ENCODE data around the gene ANKRD40. TPM values are rescaled to one million over a fixed set of nuclear protein-coding genes. Genes with fewer than 3 reads are reported as not detected.

Gene ANKRD40, protein sequence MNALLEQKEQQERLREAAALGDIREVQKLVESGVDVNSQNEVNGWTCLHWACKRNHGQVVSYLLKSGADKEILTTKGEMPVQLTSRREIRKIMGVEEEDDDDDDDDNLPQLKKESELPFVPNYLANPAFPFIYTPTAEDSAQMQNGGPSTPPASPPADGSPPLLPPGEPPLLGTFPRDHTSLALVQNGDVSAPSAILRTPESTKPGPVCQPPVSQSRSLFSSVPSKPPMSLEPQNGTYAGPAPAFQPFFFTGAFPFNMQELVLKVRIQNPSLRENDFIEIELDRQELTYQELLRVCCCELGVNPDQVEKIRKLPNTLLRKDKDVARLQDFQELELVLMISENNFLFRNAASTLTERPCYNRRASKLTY
- total RNA-seq, result 37.6 TPM
- polyA plus RNA-seq (ENCODE audit: insufficient read depth, low read depth, low replicate concordance), result 15.8 TPM
- long read RNA-seq, donor 1, full-length matches to known transcripts, result 6 of 6 reads
- long read RNA-seq, donor 1, partial matches to known transcripts, result 0 of 6 reads
- long read RNA-seq, donor 1, other reads (novel, unspliced or antisense), result 0 of 6 reads
- long read RNA-seq, donor 2, full-length matches to known transcripts, result 8 of 783 reads
- long read RNA-seq, donor 2, partial matches to known transcripts, result 457 of 783 reads
- long read RNA-seq, donor 2, other reads (novel, unspliced or antisense), result 318 of 783 reads
- long read RNA-seq, donor 3, full-length matches to known transcripts, result 6 of 1,207 reads
- long read RNA-seq, donor 3, partial matches to known transcripts, result 903 of 1,207 reads
- long read RNA-seq, donor 3, other reads (novel, unspliced or antisense), result 298 of 1,207 reads
- long read RNA-seq, donor 4, full-length matches to known transcripts, result 11 of 11 reads
- long read RNA-seq, donor 4, partial matches to known transcripts, result 0 of 11 reads
- long read RNA-seq, donor 4, other reads (novel, unspliced or antisense), result 0 of 11 reads
- long read RNA-seq, donor 5, full-length matches to known transcripts, result 1 of 1 reads
- long read RNA-seq, donor 5, partial matches to known transcripts, result 0 of 1 reads
- long read RNA-seq, donor 5, other reads (novel, unspliced or antisense), result 0 of 1 reads
- long read RNA-seq, donor 6, full-length matches to known transcripts, result 4 of 4 reads
- long read RNA-seq, donor 6, partial matches to known transcripts, result 0 of 4 reads
- long read RNA-seq, donor 6, other reads (novel, unspliced or antisense), result 0 of 4 reads
- long read RNA-seq, donor 7, full-length matches to known transcripts, result 9 of 13 reads
- long read RNA-seq, donor 7, partial matches to known transcripts, result 3 of 13 reads
- long read RNA-seq, donor 7, other reads (novel, unspliced or antisense), result 1 of 13 reads
- long read RNA-seq, donor 8, full-length matches to known transcripts, result 3 of 865 reads
- long read RNA-seq, donor 8, partial matches to known transcripts, result 593 of 865 reads
- long read RNA-seq, donor 8, other reads (novel, unspliced or antisense), result 269 of 865 reads
- long read RNA-seq, donor 9, full-length matches to known transcripts, result 5 of 14 reads
- long read RNA-seq, donor 9, partial matches to known transcripts, result 9 of 14 reads
- long read RNA-seq, donor 9, other reads (novel, unspliced or antisense), result 0 of 14 reads
- long read RNA-seq, donor 10, full-length matches to known transcripts, result 10 of 34 reads
- long read RNA-seq, donor 10, partial matches to known transcripts, result 24 of 34 reads
- long read RNA-seq, donor 10, other reads (novel, unspliced or antisense), result 0 of 34 reads

DNA sequence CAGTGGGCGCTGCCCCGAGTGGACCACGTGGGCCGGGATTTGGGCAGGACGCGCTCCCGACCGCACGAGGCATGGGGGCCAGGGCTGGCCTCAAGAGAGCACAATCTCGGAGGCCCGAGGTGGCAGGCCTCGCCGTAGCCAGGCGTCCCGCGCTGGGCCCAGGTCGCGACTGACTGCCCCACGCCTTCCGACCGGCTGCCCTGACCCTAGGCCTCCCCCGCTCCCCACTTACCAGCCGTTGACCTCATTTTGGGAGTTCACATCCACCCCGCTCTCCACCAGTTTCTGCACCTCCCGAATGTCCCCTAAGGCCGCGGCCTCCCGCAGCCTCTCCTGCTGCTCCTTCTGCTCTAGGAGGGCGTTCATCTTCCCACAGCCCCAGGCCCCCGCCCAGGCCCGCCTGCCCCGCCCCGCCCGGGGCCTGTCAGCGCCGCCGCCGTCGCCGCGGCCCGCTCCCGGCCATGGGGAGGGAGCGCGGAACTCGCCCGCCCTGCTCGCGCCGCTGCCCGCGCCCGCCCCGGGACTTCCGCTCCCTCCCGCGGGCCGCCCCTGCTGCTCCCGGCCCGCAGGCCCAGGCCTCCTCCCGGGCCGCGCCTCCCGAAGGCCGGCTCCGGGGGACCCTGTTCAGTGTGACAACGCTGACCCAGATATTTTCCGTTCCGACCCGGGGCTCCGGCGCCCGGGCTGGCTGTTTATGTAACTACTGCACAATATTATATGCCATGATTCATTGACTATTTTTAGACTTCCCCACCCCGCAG is at the start of gene ANKRD40:
Gene ANKRD40 (minus strand): TSS at position 626 of the 761 bp plus-strand sequence. CDS start 260 bp downstream, at position 366.
- peak within 1 kb of the TSS; percentile 87 to 98 (median 89) for H3K9ac ChIP-seq (ENCODE audit: low read length in 3 of 3)
- no peak for FAIRE-seq
- H3K27ac ChIP-seq (ENCODE audit: low read depth in 2 of 2, low read length in 2 of 2), result peak within 1 kb of the TSS; percentile 87 to 100
- H3K27me3 ChIP-seq (ENCODE audit: control insufficient read depth, insufficient read depth, low read length), result no peaks in the 10 kb centered on the region
- TF ChIP-seq, protein P1, sequence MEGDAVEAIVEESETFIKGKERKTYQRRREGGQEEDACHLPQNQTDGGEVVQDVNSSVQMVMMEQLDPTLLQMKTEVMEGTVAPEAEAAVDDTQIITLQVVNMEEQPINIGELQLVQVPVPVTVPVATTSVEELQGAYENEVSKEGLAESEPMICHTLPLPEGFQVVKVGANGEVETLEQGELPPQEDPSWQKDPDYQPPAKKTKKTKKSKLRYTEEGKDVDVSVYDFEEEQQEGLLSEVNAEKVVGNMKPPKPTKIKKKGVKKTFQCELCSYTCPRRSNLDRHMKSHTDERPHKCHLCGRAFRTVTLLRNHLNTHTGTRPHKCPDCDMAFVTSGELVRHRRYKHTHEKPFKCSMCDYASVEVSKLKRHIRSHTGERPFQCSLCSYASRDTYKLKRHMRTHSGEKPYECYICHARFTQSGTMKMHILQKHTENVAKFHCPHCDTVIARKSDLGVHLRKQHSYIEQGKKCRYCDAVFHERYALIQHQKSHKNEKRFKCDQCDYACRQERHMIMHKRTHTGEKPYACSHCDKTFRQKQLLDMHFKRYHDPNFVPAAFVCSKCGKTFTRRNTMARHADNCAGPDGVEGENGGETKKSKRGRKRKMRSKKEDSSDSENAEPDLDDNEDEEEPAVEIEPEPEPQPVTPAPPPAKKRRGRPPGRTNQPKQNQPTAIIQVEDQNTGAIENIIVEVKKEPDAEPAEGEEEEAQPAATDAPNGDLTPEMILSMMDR (IDR thresholded peaks at IDR 0.05; ENCODE audit: borderline replicate concordance, extremely low read depth, insufficient read depth), result no peak
- no peaks in the 10 kb centered on the region for H3K9me3 ChIP-seq (ENCODE audit: control insufficient read depth in 2 of 3, insufficient read depth in 1 of 3, low read length in 3 of 3)
- H3K36me3 ChIP-seq (ENCODE audit: control insufficient read depth in 2 of 3, insufficient read depth in 3 of 3, low read length in 3 of 3), result peaks cover 0 to 5% (median 0%) of the 10 kb centered on the region in 3 donors
- peak; percentile 88 to 95 (median 92) for DNase-seq
- intact Hi-C loops (cut with DNase I), result no loop called here
- H3K4me3 ChIP-seq (ENCODE audit: low read length in 3 of 3), result peak within 1 kb of the TSS; percentile 73 to 94 (median 86)
- H3K4me1 ChIP-seq (ENCODE audit: control insufficient read depth in 2 of 3, insufficient read depth in 2 of 3, low read depth in 1 of 3, low read length in 3 of 3), result peaks cover 8 to 19% (median 12%) of the 10 kb centered on the region in 3 donors

DNA sequence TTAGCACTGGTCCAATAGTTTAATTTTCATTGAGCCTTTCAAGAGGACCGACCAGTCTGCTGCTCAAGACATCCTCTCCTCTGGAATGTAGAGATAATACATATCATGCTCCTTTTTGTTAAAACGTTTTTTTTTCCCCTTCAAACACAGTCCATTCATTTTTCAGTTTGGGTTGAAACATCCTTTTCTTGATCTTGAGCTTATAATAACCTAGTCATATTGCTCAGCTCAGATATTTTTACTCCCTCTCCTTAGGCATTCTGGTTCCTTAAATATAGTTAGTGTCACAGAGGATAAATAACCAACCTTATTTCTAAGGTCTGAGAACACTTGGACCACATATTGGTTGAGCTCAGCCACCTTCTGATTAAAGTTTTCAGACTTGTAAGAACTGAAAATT is 46.8 kb upstream of the ANKRD40 start:
- intact Hi-C loops (cut with DNase I), result no loop called here
- FAIRE-seq, result no peak
- peaks cover 15 to 38% (median 18%) of the 10 kb centered on the region in 3 donors for H3K36me3 ChIP-seq (ENCODE audit: control insufficient read depth in 2 of 3, insufficient read depth in 3 of 3, low read length in 3 of 3)

More for the DNA sequence above, 46.8 kb upstream of the ANKRD40 start:
- no peaks in the 10 kb centered on the region for H3K27me3 ChIP-seq (ENCODE audit: control insufficient read depth, insufficient read depth, low read length)
- no peak for DNase-seq
- H3K4me3 ChIP-seq (ENCODE audit: low read length in 3 of 3), result no peak overlapping the region
- H3K4me1 ChIP-seq (ENCODE audit: control insufficient read depth in 2 of 3, insufficient read depth in 2 of 3, low read depth in 1 of 3, low read length in 3 of 3), result peaks cover 0 to 7% (median 6%) of the 10 kb centered on the region in 3 donors
- TF ChIP-seq, protein P1 (IDR thresholded peaks at IDR 0.05; ENCODE audit: borderline replicate concordance, extremely low read depth, insufficient read depth), result no peak
- H3K9ac ChIP-seq (ENCODE audit: low read length in 3 of 3), result no peak overlapping the region
- H3K9me3 ChIP-seq (ENCODE audit: control insufficient read depth in 2 of 3, insufficient read depth in 1 of 3, low read length in 3 of 3), result no peaks in the 10 kb centered on the region
- H3K27ac ChIP-seq (ENCODE audit: low read depth in 2 of 2, low read length in 2 of 2), result no peak overlapping the region

Data from kidney (tissue), 22 donors.